NCI-H2107 treated with DMSO at 0.1 percent for 48 hours (cell line): Measurements from ENCODE around the gene PTPRK.
"Not testable (repeated sequence)": the region's sequence is repeated elsewhere in the genome, so short reads cannot be mapped to it uniquely, and the experiment has no call there.

Experiments used
- DNase-seq: peaks from one replicate; lab custom pipeline; 2025; ENCODE audit not compliant: unreplicated experiment; lab: John Stamatoyannopoulos, UW

Gene PTPRK

DNA sequence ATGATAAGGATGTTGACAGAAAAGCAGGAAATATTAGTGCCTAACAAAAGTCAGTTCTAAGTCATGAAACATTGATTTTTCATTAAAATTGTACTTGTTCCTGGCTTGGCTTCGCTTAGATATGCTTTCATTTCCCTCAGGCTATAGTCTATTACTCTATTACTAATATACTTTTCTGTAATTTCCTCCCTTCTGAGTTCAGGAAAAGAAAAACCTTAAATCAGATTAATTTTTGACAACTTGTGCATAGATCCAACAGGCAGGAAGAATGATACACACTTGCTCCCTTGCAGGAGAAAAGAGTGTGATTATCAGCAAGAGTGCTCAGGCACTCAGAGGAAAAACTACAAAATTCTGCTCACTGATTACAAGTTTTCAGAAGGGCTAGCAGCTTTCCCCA lies 474.4 kb downstream of the PTPRK start:
- no peak for DNase-seq

DNA sequence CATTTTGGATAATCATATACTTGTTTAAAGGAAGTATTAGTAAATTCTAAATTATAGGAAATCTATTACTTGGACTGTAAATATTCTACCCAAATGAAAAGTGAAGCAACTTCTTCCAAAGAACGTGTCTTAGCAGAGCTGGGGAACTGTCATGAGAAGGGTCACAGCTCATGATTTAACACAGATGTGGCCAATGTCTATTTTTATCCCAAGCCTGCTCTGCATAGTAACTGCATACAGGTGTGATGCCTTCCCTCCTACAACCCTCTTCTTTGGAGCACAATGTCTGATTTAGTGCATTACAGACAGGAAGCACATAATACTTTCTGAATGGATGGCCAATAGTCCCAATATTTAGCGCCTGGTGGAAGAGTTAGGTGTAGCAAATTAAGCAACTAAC lies 480.9 kb downstream of the PTPRK start:
- no peak for DNase-seq

DNA sequence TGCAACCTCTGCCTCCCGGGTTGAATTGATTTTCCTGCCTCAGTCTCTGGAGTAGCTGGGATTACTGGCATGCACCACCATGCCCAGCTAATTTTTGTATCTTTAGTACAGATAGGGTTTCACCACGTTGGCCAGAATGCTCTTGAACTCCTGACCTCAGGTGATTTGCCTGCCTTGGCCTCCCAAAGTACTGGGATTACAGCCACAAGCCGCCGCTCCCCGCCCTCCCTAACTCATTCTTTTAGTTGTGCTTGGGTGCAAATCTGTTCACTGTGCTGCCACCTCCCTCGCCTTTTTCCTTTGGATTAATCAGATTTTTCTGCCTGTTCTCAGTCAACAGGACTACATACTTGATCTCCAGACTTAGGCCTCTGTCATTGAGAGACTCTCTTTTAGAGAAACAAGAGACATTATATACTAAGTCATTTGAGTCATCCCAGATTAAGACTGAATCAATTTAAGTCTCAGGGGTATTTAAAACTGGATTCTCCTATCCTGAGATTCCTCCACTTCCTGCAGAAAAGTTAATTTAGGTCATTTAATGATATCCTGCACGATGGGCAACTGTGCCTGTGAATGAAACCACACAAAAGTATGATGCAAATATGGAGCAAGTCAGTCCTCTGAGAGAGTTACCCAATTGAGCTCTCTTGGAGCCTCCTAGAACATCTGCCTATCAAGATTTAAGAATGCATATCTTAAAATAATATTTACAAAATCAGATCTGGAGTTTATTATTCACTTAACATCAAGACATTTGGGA lies 483.4 kb downstream of the PTPRK start:
- DNase-seq: no peak

DNA sequence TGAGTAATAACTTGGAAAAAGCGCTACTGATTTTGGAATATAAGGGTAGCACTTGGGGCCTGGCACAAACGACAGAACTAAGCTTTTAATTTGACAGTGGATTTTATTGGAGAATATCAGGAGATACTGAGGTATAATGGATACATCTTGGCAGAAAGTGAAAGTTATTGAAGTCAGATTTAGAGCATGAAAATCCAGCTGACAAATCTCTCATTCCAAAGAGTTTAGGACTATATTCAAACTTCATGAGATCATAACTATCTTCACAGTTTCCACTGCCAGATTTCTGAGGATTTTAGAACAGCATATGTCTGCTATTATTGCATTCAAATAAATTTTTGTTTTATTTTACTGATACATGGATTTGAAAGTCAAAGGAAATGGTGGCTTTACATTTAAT lies 487.2 kb downstream of the PTPRK start:
- DNase-seq: no peak

DNA sequence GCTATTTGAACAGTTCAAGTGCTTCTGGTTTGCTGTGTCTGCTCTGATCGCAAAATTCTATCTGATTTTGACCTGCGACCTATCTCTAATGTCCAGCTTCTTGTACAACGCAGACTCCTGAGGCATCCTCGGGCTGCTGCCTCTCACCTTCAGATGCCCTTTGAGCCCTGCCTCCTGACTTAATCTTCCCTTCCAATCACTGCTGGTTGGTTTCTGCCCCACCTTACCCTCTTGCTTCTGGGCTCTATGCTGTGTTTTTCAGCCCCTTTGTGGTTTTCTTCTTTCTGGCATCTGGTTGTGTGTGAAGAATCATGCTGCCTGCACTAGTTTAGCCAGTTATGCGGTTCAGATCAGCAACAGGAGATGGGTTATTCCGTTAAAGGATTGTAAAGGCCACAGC lies 488.4 kb downstream of the PTPRK start:
- no peak for DNase-seq

DNA sequence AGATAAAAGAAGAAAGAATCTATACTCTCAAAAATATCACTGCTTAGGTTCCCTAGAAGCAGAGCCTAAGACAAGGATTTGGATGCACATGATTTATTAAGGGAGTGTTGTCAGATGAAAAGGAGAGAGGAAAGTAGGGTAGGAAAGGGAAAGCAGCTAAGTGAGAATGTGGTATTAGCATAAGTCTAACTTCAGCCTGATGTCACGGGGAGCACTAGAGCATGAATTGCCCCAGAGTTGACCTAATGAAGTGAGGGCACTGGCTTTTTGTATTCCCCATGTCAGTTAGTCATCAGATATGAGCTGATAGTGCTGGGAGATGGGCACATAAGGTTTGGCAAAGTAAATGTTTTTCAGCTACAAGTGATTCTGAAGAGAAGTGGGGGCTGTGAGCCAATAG lies 490.6 kb downstream of the PTPRK start:
- DNase-seq: no peak

DNA sequence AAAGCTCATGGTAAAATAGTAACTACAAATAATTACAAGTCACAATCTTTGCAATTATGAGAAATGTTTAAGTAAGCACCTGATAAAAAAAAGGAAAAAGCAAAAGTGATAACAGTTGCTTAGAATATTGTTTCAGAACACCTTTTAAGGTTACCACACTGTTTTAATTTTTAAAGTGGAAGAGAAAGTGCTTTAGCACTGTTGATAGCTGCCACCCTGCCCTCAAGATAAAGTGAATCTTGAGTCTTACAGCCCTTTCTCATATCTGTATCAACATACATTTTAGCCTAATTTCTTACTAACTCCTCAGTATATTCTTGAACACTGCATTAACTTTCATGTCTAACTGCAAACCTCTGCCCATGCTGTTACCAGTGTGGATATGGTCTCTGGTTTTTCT lies 492.2 kb downstream of the PTPRK start:
- no peak for DNase-seq

DNA sequence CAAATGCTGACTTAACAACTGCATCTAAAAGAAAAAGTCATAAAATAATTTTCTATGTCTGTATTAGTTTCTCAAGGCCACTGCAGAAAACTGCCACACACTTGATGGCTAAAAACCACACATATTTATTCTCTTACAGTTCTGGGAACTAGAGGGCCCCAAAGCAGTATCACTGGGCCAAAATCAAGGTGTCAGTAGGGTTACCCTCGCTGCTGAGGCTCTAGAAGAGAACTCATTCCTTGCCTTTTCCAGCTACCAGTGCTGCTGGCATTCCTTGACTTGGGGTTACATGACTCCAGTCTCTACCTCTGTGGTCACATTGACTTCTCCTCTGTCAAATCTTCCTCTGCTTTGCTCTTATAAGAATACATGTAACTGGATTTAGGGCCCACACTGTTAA lies 494.9 kb downstream of the PTPRK start:
- no peak for DNase-seq

DNA sequence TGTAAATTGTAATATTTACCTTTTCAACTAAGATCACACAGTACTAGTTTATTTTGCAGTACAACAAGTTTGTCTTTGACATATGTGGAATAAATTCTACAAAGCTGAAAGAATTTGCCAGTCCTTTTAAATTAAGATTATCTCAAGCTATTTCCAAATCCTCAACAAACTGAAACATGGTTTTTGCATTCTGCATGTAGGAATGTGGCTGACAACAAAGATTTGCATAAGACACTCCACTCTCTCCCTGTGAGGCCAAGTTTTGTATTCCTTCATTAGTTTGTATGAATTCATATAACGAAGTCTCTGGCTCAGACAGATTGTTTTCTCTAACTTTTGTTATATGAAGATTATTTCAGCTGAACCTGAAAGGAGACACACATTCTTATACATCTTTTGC lies 495.4 kb downstream of the PTPRK start:
- no peak for DNase-seq

DNA sequence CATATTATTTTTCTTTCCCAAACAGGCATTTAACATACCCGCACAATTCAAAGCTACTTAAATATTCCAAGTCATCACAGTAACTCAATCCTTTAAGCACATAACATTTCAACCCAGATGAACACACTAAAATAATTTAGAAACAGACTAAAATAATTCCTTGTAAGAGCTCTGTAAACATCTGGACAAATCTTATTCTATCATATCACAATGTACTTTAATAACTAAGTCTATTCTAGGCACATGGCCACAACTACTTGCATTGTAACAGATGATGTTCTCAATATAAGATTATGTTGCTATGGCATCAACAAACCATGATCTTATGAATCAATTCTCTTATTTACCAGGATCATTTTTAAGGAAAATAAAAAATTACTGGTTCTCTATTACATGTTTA lies 496.4 kb downstream of the PTPRK start:
- no peak for DNase-seq

DNA sequence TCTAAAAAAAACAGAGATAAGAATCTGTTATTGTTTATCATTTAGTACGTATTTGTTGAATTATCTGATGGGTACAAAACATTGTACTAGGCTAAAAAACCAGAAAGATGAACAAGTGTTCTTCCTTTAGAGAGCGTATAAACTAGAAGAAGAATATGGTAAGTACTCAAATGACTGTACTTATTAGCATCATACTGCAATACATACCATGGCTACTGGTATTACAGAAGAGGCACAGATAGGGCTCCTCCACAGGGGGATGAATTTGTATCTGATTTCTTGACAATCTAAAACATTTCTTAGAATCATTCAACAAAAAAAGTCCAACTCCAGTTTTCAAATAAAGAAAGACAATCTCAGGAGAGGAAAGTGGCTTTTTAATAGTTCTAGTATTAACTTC lies 501.6 kb downstream of the PTPRK start:
- DNase-seq: no peak

DNA sequence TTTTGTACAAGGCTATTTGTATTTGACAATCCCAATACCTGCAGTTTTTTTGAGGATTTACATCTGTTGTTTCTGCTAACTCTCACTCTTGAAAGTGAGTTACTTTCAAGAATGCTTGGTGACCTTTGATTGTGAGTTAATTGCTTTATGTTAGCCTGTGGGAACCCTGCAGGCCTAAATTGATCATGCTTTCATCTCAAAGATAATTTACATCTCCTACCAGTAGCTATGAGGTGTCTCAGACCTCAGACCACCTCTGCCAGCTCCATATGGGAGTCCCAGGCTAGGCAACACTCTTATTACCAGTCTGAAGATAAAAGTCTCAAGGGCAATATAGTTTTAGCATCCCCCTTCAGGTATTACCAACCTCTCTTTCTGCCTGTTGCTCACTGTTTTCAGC lies 503.1 kb downstream of the PTPRK start:
- DNase-seq: no peak

DNA sequence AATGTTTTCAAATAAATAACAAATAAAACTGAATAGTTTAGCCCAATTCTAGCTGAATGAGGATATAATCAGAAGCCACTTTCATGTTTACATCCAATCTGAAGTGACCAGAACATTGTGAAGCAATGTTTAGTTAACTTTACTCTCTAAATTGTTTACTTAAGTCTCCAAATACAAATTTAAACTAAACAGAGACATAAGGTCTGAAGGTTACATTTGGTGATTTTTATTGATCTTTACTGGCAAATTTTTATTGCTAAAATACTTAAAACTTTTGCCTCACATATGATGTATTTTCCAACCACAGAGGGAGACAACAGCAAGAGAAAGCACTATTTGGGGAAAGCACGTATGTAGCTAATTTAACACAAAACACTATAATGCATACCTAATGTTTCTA lies 512.7 kb downstream of the PTPRK start:
- DNase-seq: no peak

DNA sequence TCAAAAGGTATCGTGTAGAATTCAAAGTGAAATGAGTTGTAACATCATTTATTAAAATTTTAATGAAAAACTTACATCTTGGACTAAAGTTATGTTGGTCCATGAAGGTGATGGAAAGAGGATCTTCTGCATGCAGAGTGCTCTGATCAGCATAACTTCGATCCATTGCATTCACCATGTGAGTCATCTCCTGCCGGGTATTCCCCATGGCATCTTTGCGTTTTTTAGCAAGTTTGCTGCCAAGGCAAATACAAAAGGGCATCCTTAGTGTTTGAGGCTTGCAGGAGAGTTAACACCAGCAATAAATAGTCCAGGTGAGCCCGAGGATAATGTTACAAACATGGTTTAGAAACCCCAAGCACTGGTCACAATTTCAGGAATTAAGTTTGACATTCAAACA lies 515.4 kb downstream of the PTPRK start:
- no peak for DNase-seq

DNA sequence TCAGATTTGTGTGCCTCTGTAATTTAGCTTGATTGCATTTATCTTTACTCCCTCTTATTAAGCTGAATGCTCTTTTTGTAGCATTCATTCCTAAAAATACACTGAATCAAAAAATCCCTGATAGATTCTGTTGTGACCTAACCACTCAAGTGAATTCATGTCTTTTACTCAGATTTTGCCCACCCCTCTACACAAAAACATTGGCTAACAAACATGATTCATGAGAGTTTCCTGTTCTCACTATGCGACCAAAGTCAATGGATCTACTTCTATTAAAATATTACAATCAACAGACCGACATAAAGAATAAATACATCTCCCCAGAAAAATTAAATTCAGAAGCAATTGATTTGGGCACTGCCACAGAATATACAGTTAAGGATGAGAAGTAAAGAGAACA lies 520.0 kb downstream of the PTPRK start:
- DNase-seq: no peak

DNA sequence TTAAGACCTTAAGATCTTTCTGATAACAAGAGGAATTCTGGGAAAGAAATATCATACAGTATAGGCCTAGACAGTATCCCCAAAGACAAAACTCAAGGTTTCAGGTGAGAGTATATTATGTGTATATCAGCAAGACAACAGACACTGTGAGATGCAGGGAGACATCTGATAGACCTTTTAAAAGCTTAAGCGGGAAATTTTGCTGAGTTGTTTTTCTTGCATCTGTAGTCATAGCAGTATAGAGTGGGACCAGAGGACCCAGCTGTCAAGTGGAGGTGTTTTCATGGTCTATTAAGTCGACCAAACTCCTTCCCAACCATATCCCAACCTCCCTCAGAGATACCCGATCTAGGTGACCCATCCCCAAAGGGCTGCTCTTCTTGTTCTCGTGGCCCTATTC lies 521.4 kb downstream of the PTPRK start:
- DNase-seq: no peak

DNA sequence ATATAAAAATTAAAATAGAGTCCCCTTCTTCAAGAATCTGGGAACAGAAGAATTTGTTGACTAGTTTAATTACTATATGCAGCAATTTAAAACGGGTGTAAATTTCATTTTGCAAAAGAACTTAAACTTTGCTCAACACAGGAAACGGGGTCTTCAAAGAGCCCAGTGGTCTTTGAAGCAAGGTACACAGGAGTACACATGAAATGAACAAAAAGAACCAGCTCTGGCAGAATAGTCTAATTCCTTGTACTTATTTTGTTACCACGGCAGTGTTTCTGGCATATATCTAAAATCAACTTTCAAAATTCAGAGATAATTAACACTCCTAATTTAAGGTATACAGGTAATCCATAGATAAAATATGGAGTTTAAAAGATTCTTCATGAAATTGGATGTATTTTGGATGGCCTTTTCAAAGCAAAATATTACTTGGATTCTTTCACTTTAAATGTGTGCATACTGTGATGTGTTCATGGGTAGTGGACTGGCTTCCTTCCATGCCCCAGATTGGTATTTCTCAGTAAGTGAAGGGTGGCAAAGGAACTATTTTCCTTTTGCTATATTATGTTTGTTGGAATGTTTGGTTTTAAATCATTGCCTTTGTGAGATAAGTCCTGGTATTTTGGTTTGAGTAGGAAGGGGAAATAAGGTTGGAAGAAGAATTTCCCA lies 522.8 kb downstream of the PTPRK start:
- no peak for DNase-seq

DNA sequence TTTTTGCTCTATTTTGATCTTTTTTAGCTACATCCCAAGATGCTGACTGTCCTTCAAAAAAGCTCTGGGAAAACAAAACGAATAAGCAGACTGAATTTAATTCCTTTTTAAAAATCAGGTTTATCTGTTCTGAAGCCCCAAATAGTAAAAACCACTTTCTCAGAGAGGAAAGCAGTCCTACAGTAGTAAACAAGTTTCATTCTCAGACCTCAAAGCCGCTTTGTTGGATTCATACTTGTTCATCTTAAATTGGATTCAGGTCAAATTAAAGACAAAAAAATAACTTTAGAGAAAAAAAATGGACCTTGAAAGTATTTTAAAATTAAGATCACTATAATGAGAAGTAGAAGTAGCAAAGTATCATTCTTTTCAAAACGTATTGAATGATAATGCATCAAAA lies 523.5 kb downstream of the PTPRK start:
- DNase-seq: no peak

DNA sequence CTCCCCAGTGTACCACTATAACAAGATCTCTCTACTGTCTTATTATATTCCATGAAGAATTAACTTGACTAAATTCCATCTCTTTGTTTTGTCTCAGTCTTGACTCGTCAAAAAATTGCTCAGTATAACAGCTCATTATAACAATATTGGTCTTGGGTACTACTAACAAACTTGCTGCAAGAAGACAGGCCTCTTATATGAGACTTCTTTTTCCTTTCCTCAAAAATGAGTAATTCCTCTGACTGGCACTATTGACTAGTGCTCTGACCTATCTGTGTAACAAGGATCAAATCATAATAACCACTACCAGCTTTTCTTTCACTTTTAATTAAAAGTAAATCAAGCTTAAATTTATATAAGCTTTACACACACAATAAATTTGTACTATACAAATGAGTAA lies 528.3 kb downstream of the PTPRK start:
- no peak for DNase-seq

DNA sequence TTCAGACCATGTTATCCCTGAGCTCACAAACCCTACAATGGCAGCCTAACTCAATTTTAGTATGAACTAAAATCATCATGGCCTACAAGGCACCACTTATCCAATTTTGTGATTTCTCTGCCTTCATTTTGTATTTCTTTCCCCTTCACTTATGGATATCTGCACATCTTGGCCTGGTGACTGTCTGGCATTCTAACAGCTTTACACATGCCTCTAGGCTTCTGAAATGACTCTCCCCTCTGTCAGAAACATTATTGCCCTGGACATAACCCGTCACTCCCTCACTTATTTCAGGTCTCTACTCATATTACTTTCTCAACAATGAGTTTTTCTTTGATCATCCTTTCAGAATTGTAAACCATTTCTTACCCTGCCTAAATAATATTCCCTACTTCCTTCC lies 530.3 kb downstream of the PTPRK start:
- DNase-seq: no peak

DNA sequence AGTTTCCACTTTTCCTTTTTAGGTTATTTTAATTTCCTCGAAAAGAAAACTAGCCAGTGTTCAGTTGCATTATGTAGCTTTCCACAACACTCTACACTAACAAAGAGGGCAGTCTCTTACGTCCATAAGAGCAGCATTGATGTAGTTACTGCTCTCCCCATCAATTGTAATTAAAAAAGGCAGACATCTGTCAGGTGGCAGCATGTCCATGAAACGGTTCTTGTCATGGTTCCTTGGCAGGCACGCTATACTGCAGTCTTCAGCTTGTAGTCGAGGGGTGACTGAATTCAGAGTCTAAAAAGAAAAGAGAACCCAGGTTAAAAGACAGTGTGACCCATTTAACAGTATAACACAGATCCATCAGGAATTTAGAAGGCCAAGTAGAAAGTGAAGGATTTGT lies 539.4 kb downstream of the PTPRK start:
- DNase-seq: no peak

DNA sequence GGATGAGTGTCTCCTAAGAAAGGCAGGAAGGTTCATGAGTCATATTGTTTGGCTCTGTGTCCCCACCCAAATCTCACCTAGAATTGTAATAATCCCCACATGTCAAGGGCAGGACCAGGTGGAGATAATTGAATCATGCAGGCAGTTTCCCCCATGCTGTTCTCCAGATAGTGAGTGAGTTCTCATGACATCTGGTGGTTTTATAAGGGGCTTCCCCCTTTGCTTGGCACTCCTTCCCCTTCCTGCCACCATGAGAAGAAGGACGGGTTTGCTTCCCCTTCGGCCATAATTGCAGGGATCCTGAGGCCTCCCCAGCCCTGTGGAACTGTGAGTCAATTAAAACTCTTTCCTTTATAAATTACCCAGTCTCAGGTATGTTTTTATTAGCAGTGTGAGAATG lies 542.2 kb downstream of the PTPRK start:
- not testable (repeated sequence) for DNase-seq

DNA sequence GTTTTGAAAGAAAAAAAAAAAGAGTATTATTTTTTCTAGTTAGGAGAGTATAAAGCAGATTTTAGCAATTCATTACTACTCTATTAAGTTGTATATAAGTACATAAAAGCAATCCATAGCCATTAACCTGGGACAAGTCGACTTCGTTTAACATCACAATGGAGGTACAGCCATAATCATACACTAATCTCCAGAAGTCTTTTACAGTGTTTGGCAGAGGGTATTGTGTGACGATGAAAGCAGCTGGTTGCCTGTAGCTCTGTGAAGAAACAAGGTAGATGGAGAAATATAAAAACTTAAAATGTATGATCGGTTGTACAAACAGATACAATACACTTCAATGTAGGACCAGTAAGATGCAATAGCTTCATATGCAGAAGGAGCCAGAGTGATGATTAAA lies 543.6 kb downstream of the PTPRK start:
- DNase-seq: no peak
